GM12873 (cell line): ENCODE measurements around the gene DPH1.

Experiments used
- TF ChIP-seq, protein P1 (sequence below): IDR thresholded peaks from 2 replicates; pipeline ENCODE4 v1.5.1; 2012; ENCODE audit warnings: low read depth, mild to moderate bottlenecking, moderate library complexity, low read length, control low read depth; ENCODE audit not compliant: insufficient read depth; ENCODE audit errors: missing control alignments

DPH1 gene

DNA sequence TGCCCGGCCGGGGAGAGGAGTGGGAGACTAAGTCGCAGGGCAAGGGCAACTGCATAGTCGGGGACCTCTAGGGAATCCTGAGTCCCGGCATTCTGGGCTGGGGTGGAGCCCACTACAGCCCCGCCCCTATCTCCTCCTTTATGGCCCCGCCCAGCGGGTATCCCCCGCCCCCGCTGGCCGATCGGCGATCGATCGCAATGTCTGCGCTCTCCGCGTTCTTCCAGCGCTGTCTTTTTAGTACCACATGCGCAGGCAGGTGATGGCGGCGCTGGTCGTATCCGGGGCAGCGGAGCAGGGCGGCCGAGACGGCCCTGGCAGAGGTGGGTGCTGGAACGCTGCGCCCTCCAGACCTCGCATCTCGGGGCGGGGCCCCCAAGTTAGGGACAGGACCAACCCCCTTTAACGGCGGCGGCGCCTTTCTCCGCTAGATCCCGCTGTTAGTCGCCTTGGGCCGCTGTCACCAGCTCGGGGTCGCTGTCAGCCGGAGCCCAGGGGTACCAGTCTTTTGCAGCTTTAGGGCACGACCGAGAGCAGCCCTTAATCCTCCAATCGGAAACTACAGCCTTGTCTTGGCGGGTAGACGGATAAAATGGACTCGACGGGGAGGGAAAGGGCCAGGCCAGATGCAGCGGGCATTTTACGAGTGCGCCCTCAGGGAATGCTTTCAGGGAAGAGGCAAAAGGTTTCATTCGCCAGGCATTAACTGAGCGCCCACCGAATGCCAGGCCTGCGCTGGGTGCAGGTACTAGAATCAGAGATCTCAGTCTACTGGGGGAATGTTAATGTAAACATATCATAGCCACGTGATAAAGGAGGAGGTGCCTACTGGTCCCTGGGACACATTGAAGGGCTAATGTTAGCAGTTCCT is at the start of gene DPH1:
Gene DPH1 (plus strand): TSS at position 243 of the 868 bp plus-strand sequence. CDS start 17 bp downstream, at position 260.
- TF ChIP-seq, protein P1, sequence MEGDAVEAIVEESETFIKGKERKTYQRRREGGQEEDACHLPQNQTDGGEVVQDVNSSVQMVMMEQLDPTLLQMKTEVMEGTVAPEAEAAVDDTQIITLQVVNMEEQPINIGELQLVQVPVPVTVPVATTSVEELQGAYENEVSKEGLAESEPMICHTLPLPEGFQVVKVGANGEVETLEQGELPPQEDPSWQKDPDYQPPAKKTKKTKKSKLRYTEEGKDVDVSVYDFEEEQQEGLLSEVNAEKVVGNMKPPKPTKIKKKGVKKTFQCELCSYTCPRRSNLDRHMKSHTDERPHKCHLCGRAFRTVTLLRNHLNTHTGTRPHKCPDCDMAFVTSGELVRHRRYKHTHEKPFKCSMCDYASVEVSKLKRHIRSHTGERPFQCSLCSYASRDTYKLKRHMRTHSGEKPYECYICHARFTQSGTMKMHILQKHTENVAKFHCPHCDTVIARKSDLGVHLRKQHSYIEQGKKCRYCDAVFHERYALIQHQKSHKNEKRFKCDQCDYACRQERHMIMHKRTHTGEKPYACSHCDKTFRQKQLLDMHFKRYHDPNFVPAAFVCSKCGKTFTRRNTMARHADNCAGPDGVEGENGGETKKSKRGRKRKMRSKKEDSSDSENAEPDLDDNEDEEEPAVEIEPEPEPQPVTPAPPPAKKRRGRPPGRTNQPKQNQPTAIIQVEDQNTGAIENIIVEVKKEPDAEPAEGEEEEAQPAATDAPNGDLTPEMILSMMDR = no peak

DNA sequence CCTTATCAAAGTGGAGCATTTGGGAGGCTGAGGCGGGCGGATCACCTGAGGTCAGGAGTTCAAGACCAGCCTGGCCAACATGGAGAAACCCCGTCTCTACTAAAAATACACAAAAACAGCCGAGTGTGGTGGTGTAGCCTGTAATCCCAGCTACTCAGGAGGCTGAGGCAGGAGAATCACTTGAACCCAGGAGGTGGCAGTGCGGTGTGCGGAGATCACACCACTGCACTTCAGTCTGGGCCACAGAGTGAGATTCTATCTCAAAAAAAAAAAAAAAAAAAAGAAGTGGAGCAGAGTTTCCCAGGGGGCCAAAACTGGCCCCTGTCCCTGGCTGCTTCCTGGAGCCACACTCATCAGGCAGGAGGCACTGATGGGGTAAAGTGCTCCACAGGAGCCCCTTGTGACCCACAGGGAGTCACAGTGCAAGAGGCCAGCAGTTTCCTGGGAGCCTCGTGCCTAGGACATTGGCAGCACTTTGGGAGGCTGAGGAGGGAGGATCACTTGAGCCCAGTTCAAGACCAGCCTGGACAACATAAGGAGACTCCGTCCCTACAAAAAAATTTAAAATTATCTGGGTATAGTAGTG is 49.2 kb upstream of the DPH1 start:
- TF ChIP-seq, protein P1 = no peak

DNA sequence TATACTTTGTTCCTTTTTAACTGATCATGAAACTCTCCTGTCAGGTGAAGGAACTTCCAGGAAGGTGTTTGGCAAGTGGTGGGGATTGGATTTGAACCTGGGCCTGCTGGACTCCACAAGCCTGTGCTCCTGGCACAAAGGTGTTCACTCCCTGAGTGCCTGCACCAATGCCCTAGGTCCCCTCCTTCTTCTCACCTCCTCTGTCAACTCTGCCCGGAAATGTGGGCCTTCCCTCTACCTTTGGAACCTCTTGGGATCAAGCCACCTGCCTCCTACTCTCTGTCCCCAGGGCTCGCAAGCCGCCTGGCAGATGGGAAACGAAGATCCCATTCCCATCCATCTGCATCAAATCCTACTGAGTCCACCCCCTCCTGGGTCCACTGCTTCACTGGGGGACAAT is 44.9 kb upstream of the DPH1 start:
- TF ChIP-seq, protein P1 = no peak

DNA sequence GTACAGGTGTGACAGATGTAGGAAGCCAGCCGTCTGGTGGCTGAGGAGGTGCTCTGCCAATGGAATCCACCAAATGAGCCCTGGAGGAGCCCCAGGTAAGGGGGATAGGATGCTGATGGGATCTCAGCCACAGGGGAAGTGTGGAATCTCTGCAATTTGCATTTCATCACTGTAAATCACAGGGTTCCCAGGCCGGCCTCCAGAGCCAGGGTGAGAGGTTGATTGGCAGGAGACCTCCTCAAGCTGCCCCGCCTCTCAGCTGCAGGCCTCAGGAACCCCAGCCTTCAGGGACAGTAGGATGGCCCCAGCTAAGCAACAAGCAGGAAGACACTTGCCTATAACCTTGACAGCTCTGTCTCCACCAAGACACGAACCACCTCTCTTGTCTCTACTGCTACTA is 44.3 kb upstream of the DPH1 start:
- TF ChIP-seq, protein P1 = no peak

DNA sequence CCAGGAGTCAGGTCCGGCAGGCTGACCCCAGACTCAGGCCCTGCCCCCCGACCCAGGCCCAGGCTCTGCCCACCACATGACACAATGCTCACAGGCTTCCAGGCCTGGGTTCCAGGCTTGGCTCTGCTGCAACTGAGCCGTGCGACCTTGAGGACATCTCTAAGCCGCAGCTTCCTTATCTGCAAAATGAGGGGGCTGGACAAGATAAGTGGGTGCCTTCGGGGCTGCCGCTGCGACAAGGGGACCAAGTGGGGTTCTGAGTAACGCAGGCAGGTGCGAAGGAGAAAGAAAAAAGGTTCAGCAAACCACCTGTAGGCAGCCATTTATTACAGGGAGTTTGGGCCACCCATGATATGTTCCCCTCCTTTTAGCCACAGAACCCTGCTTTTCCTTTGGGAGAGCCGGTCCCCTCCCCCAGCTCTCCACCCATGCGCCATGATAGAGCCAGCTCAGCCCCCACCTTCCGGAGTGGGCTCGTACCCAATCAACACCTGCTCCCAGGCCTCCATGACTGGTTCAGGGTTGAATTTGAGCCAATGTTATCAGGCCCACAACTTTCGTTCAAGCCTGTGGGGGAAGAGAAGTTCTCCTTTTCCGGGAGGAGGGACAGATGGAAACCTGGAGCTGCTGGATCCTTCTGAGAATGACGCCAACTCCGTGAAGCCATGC is 43.0 kb upstream of the DPH1 start:
- TF ChIP-seq, protein P1 = no peak

DNA sequence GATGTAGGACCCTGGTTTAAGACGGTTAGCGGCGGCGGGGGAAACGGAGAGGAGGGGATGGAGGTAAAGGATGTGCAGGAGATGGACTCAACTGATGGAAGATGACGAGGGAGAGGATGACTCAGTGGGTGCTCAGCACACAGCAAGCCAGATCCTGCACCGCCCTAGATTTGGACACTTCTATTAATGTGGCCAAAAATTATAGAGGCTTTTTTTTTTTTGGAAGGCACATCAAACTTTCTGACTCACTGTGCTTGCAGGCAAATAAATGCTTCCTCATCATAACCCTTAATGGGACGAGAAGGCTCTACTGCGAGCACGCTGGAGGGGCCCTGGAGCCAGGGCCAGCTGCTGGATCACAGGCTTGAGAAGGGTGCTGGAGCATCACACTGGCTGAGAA is 40.8 kb upstream of the DPH1 start:
- TF ChIP-seq, protein P1 = no peak

DNA sequence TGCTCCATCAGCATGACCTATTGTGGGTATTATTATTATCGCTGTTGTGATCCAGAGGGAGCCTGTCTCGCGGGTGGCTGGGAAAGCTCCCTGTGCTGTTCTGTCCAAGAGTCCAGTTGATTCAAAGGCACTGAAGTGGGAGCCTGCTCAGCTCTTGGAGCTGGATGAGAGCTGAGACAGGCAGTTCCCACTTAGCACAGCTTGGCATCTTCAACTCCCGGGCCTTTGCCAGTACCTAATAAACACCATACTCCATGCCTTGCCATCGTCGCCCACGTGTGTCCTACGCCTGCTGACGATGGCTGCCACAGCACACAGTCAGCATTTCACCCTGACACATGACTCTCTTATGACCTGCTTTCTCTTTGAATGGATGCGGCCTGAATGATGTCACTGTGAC is 37.4 kb upstream of the DPH1 start:
- TF ChIP-seq, protein P1 = no peak
